Right lobe of liver (tissue), 4 donors: ENCODE data around the gene MYO1A.

ENCODE experiments used
- CTCF ChIP-seq, 4 donors: fragments of 200-600 bp in 3 of 4; fragments of 450-650 bp in 1 of 4; IDR thresholded peaks; one replicate each; pipeline versions ENCODE4 v1.5.1 to v1.8.0; 2016 to 2022; ENCODE audit warnings: antibody characterized with exemption in 4 of 4, mild to moderate bottlenecking in 2 of 4
- POLR2A ChIP-seq: fragments of 450-650 bp; IDR thresholded peaks from one replicate; pipeline ENCODE4 v1.6.1; 2017; ENCODE audit warnings: antibody characterized with exemption, mild to moderate bottlenecking
- donor health status: DM: no; HTN: no; CAD: no.
- donor health status: DM: no; HTN: no; CAD: no.
- donor health status: DM: no; HTN: yes; CAD: no.

- TF ChIP-seq POLR2A (no peak), CTCF (IDR thresholded peaks at IDR 0.05) (no peak)
Measured at GRCh38 chr12:57058454-57058853, 8.5 kb upstream of the MYO1A start.
